Endothelial cell of umbilical vein (primary cell): ENCODE data around the gene TIMMDC1. TPM values are rescaled to one million over a fixed set of nuclear protein-coding genes. Genes with fewer than 3 reads are reported as not detected.
A peak's percentile ranks its signal among the peaks of the same experiment; 100 is the strongest.

Source experiments
- BruUV-seq: library from RNA; stranded (reverse); fragments of 400-500 nt; replicated peaks from 2 replicates; lab custom pipeline; 2021; lab: Mats Ljungman, UMichigan
- CTCF ChIA-PET: fragments of 300-600, 350-600 bp; sonication (Branson Sonifier 250); formaldehyde crosslinking; loops from one replicate; lab custom pipeline; 2021; ENCODE audit warnings: antibody characterized with exemption, inconsistent platforms; lab: Charles Lee
- POLR2A ChIA-PET: fragments of 300-600, 350-600 bp; sonication (Branson Sonifier 250); formaldehyde crosslinking; loops from one replicate; lab custom pipeline; 2021; ENCODE audit warnings: antibody characterized with exemption, inconsistent platforms; lab: Charles Lee
- DNase-seq: peaks from one replicate; pipeline ENCODE4 v3.0.0-alpha.2; 2011; ENCODE audit warnings: low read depth, low spot score
- FAIRE-seq: peaks from 2 replicates; lab custom pipeline; 2011; peaks lifted over from hg19 to GRCh38; lab: Jason Lieb, UNC
- H2AFZ ChIP-seq: 2 replicates; pipeline ENCODE4 v1.6.0; 2012; ENCODE audit warnings: low read depth, low read length, control low read depth, inconsistent platforms
- H3K27ac ChIP-seq: 2 replicates; pipeline ENCODE4 v1.5.1; 2011; ENCODE audit warnings: low read depth, mild to moderate bottlenecking, control low read depth, low read length, moderate library complexity; ENCODE audit not compliant: insufficient read depth
- H3K27me3 ChIP-seq, 2 experiments: 2 replicates each; pipeline versions ENCODE4 v1.6.0 to v1.6.1; 2011; ENCODE audit warnings: low read length in 2 of 2, mixed read lengths in 1 of 2; ENCODE audit not compliant: control insufficient read depth in 2 of 2, insufficient read depth in 2 of 2
- H3K36me3 ChIP-seq, 2 experiments: 2 replicates in 1 of 2; 3 replicates in 1 of 2; pipeline ENCODE4 v1.5.1; 2011; ENCODE audit warnings: low read length in 2 of 2, mild to moderate bottlenecking in 1 of 2, moderate library complexity in 1 of 2; ENCODE audit not compliant: control insufficient read depth in 2 of 2, insufficient read depth in 2 of 2; ENCODE audit errors: extremely low read depth in 1 of 2
- H3K4me1 ChIP-seq: 3 replicates; pipeline ENCODE4 v1.5.1; 2011; ENCODE audit warnings: mild to moderate bottlenecking, low read length; ENCODE audit not compliant: control insufficient read depth, insufficient read depth; ENCODE audit errors: extremely low read depth
- H3K4me2 ChIP-seq: 2 replicates; pipeline ENCODE4 v1.6.1; 2011; ENCODE audit warnings: low read length, control low read depth, mixed read lengths; ENCODE audit not compliant: insufficient read depth
- H3K4me3 ChIP-seq, 3 experiments: fragments of 200-600 bp in 1 of 3; sonication (generic), shearing (Covaris generic) in 1 of 3; replicated peaks in 1 of 3; 2 replicates each; pipeline ENCODE4 v1.5.1; 2011 to 2016; ENCODE audit warnings: control low read depth in 3 of 3, low read length in 3 of 3, mild to moderate bottlenecking in 2 of 3, inconsistent platforms in 1 of 3, low read depth in 1 of 3, moderate library complexity in 1 of 3; ENCODE audit not compliant: insufficient read depth in 1 of 3
- H3K79me2 ChIP-seq: 2 replicates; pipeline ENCODE4 v1.6.0; 2012; ENCODE audit warnings: low read length, inconsistent platforms; ENCODE audit not compliant: control insufficient read depth, insufficient read depth
- H3K9ac ChIP-seq: replicated peaks from 2 replicates; pipeline ENCODE3; 2011; ENCODE audit warnings: low read length, control low read depth; ENCODE audit not compliant: insufficient read depth; ENCODE audit errors: extremely low read depth
- H3K9me1 ChIP-seq: replicated peaks from 3 replicates; pipeline ENCODE4 v1.6.0; 2011; ENCODE audit warnings: mild to moderate bottlenecking, low read length; ENCODE audit not compliant: control insufficient read depth, insufficient read depth; ENCODE audit errors: extremely low read depth
- H3K9me3 ChIP-seq: replicated peaks from 2 replicates; pipeline ENCODE4 v1.5.1; 2012; ENCODE audit warnings: low read length, inconsistent platforms; ENCODE audit not compliant: control insufficient read depth, insufficient read depth
- H4K20me1 ChIP-seq: replicated peaks from 2 replicates; pipeline ENCODE3; 2011; ENCODE audit warnings: mild to moderate bottlenecking, low read length; ENCODE audit not compliant: control insufficient read depth, insufficient read depth; ENCODE audit errors: extremely low read depth
- EZH2 ChIP-seq: IDR thresholded peaks from 2 replicates; pipeline ENCODE4 v1.6.1; 2012; ENCODE audit warnings: borderline replicate concordance, low read depth, mild to moderate bottlenecking, moderate library complexity, low read length, inconsistent platforms; ENCODE audit not compliant: severe bottlenecking
- FOS ChIP-seq: IDR thresholded peaks from 2 replicates; pipeline ENCODE4 v1.6.1; 2011; ENCODE audit warnings: mild to moderate bottlenecking, low read length, moderate library complexity, borderline replicate concordance; ENCODE audit not compliant: insufficient read depth
- GATA2 ChIP-seq: IDR thresholded peaks from 2 replicates; pipeline ENCODE4 v1.7.0; 2011; ENCODE audit warnings: low read depth, mild to moderate bottlenecking, moderate library complexity, mixed read lengths, low read length; ENCODE audit not compliant: insufficient read length, insufficient read depth
- JUN ChIP-seq: IDR thresholded peaks from 2 replicates; pipeline ENCODE4 v1.6.1; 2011; ENCODE audit warnings: borderline replicate concordance, low read depth; ENCODE audit not compliant: insufficient read length, insufficient read depth
- MYC ChIP-seq: IDR thresholded peaks from one replicate; pipeline ENCODE4 v1.6.1; 2011; ENCODE audit warnings: mild to moderate bottlenecking, low read depth, low read length
- POLR2A ChIP-seq: IDR thresholded peaks from 2 replicates; pipeline ENCODE4 v1.6.1; 2012; ENCODE audit warnings: low read depth, mild to moderate bottlenecking, control low read depth, low read length
- POLR2AphosphoS5 ChIP-seq: IDR thresholded peaks from 2 replicates; pipeline ENCODE4 v1.6.1; 2012; ENCODE audit warnings: low read depth, mild to moderate bottlenecking, control low read depth, low read length, moderate library complexity; ENCODE audit not compliant: insufficient read depth
- dilution Hi-C: fragments of 300-500 bp; cut with MboI; formaldehyde crosslinking; loops from one replicate; pipeline ENCODE4 v1.15.0; 2019; ENCODE audit warnings: low sequenced_read_pairs; ENCODE audit not compliant: extremely low pct_ligation_motif_present
- intact Hi-C: fragments of 100-400 bp; cut with micrococcal nuclease; formaldehyde crosslinking; loops from one replicate; pipeline ENCODE4 v1.10.0; 2022
- polyA plus RNA-seq, 4 experiments: library from polyadenylated mRNA; depleted of rRNA in 3 of 4; stranded (reverse) in 3 of 4; unstranded in 1 of 4; fragments of >200 nt; gene quantifications; 2 replicates each; pipeline versions ENCODE4 v1.2.1 to v1.2.3, GENCODE V29; 2011 to 2012; ENCODE audit warnings: missing spikeins in 1 of 4
- total RNA-seq: library from RNA; stranded (reverse); gene quantifications from 2 replicates; pipeline ENCODE4 v1.2.3, GENCODE V29; 2021
- TF ChIP-seq, protein P1 (sequence below): IDR thresholded peaks from 2 replicates; pipeline ENCODE4 v1.6.1; 2011; ENCODE audit not compliant: insufficient read depth, insufficient read length
- TF ChIP-seq, protein P2 (sequence below), 2 donors: IDR thresholded peaks; 1 replicate in 1 of 2; 2 replicates in 1 of 2; pipeline ENCODE4 v1.5.1; 2011; ENCODE audit warnings: low read length in 2 of 2, mild to moderate bottlenecking in 2 of 2, moderate library complexity in 2 of 2, control low read depth in 1 of 2, inconsistent platforms in 1 of 2, low read depth in 1 of 2; ENCODE audit not compliant: insufficient read depth in 1 of 2; ENCODE audit errors: extremely low read depth in 1 of 2

TIMMDC1 gene
- total and polyA plus RNA-seq, 2 donors (not counting 3 experiments of a cell fraction or from before 2014, with no cell fraction given) = 49.2 to 76.2 TPM

DNA sequence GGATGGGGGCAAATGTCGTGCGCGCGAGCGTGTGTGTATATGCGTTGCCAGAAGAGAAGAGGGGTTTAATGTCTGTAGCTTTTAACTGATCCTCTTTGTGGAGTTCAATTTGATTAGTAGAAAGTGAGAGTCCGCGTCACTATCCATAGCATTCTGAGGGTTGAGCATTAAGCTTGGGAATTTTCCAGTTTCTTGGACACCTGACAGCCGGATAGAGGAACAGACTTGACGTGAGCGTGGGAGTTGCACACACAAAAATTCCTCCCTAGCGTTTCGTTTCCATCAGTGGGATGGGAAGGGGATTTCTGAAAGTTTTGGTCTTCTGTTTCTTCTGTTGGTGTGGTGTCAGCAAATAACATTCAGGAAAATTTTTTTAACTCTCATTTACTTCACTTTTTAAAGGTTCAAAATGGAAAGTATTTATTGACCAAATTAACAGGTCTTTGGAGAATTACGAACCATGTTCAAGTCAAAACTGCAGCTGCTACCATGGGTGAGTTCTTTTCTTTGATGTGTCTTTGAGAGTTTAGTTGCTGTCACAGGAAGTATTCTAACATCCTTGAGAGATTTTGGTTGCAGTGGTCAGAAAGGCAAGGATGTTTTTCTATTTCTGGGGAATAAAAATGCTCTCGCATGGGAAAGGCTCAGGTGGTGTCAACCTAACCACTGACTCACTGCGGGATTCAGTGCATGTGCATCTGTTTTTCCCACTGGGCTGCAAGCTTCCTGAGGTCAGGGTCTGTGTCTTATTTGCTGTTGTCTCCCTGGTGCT, 28.7 kb upstream of the TIMMDC1 start:
- Histone ChIP-seq H3K4me3 (peak overlapping the region; percentile 78 to 86 (median 80)), H3K9me3 (no peaks in the 10 kb centered on the region), H2AFZ (peak overlapping the region; percentile 99), H3K9me1 (no peaks in the 10 kb centered on the region), H3K79me2 (peaks cover 4% of the 10 kb centered on the region), H3K4me2 (peak overlapping the region; percentile 93), H3K36me3 (no peaks in the 10 kb centered on the region), H4K20me1 (no peaks in the 10 kb centered on the region), H3K9ac (peak overlapping the region; percentile 67), H3K27me3 (no peaks in the 10 kb centered on the region), H3K27ac (peak overlapping the region; percentile 19), H3K4me1 (peaks cover 13% of the 10 kb centered on the region)
- FAIRE-seq (peak; percentile 43), DNase-seq (peak; percentile 62)
- ChIA-PET POLR2A (interaction anchor here (0.9 kb wide), 1 partner anchor 29 kb away, joined by 3 read pairs; the partner anchor contains the start of gene TIMMDC1), CTCF (interaction anchor here (1.7 kb wide), 2 partner anchors 29 to 211 kb away, joined by 5 to 16 read pairs; partner anchors contain the start of gene TIMMDC1)
- TF ChIP-seq MYC (no peak), JUN (no peak), FOS (no peak), GATA2 (no peak), EZH2 (no peak), POLR2A (no peak), POLR2AphosphoS5 (no peak)
- TF ChIP-seq, protein P1, sequence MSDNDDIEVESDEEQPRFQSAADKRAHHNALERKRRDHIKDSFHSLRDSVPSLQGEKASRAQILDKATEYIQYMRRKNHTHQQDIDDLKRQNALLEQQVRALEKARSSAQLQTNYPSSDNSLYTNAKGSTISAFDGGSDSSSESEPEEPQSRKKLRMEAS = no peak
- TF ChIP-seq, protein P2, sequence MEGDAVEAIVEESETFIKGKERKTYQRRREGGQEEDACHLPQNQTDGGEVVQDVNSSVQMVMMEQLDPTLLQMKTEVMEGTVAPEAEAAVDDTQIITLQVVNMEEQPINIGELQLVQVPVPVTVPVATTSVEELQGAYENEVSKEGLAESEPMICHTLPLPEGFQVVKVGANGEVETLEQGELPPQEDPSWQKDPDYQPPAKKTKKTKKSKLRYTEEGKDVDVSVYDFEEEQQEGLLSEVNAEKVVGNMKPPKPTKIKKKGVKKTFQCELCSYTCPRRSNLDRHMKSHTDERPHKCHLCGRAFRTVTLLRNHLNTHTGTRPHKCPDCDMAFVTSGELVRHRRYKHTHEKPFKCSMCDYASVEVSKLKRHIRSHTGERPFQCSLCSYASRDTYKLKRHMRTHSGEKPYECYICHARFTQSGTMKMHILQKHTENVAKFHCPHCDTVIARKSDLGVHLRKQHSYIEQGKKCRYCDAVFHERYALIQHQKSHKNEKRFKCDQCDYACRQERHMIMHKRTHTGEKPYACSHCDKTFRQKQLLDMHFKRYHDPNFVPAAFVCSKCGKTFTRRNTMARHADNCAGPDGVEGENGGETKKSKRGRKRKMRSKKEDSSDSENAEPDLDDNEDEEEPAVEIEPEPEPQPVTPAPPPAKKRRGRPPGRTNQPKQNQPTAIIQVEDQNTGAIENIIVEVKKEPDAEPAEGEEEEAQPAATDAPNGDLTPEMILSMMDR (IDR thresholded peaks at IDR 0.05; ENCODE audit: extremely low read depth in 1 of 2, insufficient read depth in 1 of 2, low read depth in 1 of 2, low read length in 2 of 2) = no peak
- dilution Hi-C loops = no loop called here
- intact Hi-C loops = loop anchor here (1.0 kb wide), 3 partner anchors 29 to 300 kb away; partner anchors contain the start of genes COX17 and TIMMDC1
- no TSS peak for BruUV-seq
